K562 (cell line): ENCODE data around the gene PHF5A.

Experiments used
- ATF2 ChIP-seq: sonication (generic); formaldehyde crosslinking; IDR thresholded peaks from 2 replicates; pipeline ENCODE4 v1.8.1; 2022; ENCODE audit warnings: missing genetic modification reagents
- HCFC1 ChIP-seq: IDR thresholded peaks from 2 replicates; pipeline ENCODE4 v1.6.1; 2012; ENCODE audit warnings: low read depth, low read length, improper control_type of control experiment
- HDAC6 ChIP-seq: IDR thresholded peaks from 2 replicates; pipeline ENCODE4 v1.6.1; 2012; ENCODE audit warnings: low read depth, mild to moderate bottlenecking, control low read depth, inconsistent platforms, low read length, moderate library complexity
- RREB1 ChIP-seq: fragments of 250-450 bp; sonication (Bioruptor Pico); IDR thresholded peaks from 2 replicates; pipeline ENCODE4 v1.4.0; 2020
- ZNF23 ChIP-seq: fragments of 250-450 bp; sonication (Bioruptor Pico); IDR thresholded peaks from 2 replicates; pipeline ENCODE4 v1.4.0; 2020; ENCODE audit warnings: mild to moderate bottlenecking
- ZNF263 ChIP-seq: sonication (generic); formaldehyde crosslinking; IDR thresholded peaks from 2 replicates; pipeline ENCODE4 v1.8.0; 2022; ENCODE audit warnings: mild to moderate bottlenecking, missing genetic modification reagents, borderline replicate concordance
- TF ChIP-seq, protein P1 (sequence below): conservative IDR thresholded peaks from 2 replicates; pipeline ENCODE4 v1.6.1; 2011; ENCODE audit warnings: low read depth, mild to moderate bottlenecking, low read length; ENCODE audit not compliant: control insufficient read depth
- TF ChIP-seq, protein P2 (sequence below), 3 experiments: IDR thresholded peaks in 2 of 3; conservative IDR thresholded peaks in 1 of 3; 2 replicates each; pipeline ENCODE4 v1.5.1; 2011 to 2012; ENCODE audit warnings: low read length in 3 of 3, mild to moderate bottlenecking in 3 of 3, control low read depth in 2 of 3, improper control_type of control experiment in 1 of 3, inconsistent platforms in 1 of 3, low read depth in 1 of 3, mixed read lengths in 1 of 3, moderate library complexity in 1 of 3; ENCODE audit not compliant: insufficient read depth in 2 of 3
- TF ChIP-seq, protein P3 (sequence below): fragments of 450-650 bp; IDR thresholded peaks from 2 replicates; pipeline ENCODE4 v1.6.1; 2016; ENCODE audit warnings: missing biosample characterization, missing genetic modification characterization

DNA sequence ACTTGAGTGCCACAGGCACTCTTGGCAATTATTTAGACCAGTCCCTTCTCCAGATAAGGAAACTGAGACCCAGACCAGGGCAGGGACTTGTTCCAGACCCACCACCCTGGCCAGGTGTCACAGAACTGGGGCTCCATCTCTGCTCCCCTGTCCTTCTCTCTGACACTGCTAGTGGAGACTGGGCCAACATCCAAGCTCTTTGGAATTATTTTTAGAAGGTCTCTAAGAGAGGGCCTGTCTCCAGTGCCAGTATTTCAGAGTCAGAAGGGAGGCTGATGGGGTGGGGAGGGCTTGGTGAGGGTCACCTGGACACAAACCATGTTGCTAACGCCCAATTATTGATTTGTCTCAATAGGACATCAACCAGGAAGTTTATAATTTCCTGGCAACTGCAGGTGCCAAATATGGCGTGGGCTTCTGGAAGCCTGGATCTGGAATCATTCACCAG, 43.1 kb upstream of the PHF5A start:
- TF ChIP-seq HDAC6, result no peak
- TF ChIP-seq HCFC1, result no peak
- TF ChIP-seq ZNF263 (CRISPR knock-in tag), result no peak
- TF ChIP-seq, protein P1, sequence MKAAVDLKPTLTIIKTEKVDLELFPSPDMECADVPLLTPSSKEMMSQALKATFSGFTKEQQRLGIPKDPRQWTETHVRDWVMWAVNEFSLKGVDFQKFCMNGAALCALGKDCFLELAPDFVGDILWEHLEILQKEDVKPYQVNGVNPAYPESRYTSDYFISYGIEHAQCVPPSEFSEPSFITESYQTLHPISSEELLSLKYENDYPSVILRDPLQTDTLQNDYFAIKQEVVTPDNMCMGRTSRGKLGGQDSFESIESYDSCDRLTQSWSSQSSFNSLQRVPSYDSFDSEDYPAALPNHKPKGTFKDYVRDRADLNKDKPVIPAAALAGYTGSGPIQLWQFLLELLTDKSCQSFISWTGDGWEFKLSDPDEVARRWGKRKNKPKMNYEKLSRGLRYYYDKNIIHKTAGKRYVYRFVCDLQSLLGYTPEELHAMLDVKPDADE, result no peak
- no peak for TF ChIP-seq ZNF23 (CRISPR knock-in tag)
- TF ChIP-seq RREB1, result no peak
- TF ChIP-seq ATF2 (CRISPR knock-in tag), result no peak
- TF ChIP-seq, protein P2, sequence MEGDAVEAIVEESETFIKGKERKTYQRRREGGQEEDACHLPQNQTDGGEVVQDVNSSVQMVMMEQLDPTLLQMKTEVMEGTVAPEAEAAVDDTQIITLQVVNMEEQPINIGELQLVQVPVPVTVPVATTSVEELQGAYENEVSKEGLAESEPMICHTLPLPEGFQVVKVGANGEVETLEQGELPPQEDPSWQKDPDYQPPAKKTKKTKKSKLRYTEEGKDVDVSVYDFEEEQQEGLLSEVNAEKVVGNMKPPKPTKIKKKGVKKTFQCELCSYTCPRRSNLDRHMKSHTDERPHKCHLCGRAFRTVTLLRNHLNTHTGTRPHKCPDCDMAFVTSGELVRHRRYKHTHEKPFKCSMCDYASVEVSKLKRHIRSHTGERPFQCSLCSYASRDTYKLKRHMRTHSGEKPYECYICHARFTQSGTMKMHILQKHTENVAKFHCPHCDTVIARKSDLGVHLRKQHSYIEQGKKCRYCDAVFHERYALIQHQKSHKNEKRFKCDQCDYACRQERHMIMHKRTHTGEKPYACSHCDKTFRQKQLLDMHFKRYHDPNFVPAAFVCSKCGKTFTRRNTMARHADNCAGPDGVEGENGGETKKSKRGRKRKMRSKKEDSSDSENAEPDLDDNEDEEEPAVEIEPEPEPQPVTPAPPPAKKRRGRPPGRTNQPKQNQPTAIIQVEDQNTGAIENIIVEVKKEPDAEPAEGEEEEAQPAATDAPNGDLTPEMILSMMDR (IDR thresholded peaks at IDR 0.05 in 2 of 3, conservative IDR thresholded peaks at IDR 0.05 in 1 of 3; ENCODE audit: insufficient read depth in 2 of 3, low read depth in 1 of 3, low read length in 3 of 3), result no peak
- TF ChIP-seq, protein P3, sequence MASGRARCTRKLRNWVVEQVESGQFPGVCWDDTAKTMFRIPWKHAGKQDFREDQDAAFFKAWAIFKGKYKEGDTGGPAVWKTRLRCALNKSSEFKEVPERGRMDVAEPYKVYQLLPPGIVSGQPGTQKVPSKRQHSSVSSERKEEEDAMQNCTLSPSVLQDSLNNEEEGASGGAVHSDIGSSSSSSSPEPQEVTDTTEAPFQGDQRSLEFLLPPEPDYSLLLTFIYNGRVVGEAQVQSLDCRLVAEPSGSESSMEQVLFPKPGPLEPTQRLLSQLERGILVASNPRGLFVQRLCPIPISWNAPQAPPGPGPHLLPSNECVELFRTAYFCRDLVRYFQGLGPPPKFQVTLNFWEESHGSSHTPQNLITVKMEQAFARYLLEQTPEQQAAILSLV (tag), result no peak
